Femur (tissue), 1 donor: ENCODE data around the gene MAP1S.

ENCODE experiments used
- DNase-seq: peaks from one replicate; pipeline ENCODE4 v3.0.0-alpha.2; 2017

Gene MAP1S

GRCh38 chr19:17741456-17741855 lies 22.2 kb downstream of the MAP1S start:
- DNase-seq, result no peak

- DNase-seq, result no peak
Observed at GRCh38 chr19:17743874-17744580, 24.7 kb downstream of the MAP1S start.

- DNase-seq, result peak; percentile 94
Observed at GRCh38 chr19:17747205-17748098, 28.2 kb downstream of the MAP1S start.

- no peak for DNase-seq
Observed at GRCh38 chr19:17748884-17749638, 29.8 kb downstream of the MAP1S start.

GRCh38 chr19:17749912-17750317 lies 30.6 kb downstream of the MAP1S start:
- DNase-seq, result no peak

- peak; percentile 55 for DNase-seq
Observed at GRCh38 chr19:17751103-17751911, 32.0 kb downstream of the MAP1S start, which contains the start of gene FCHO1. TSS of gene FCHO1 (plus strand) at chr19:17751477. CDS start at chr19:17755165, 3,688 bp downstream.

GRCh38 chr19:17751912-17752273 lies 32.6 kb downstream of the MAP1S start:
- no peak for DNase-seq

GRCh38 chr19:17752865-17753639 lies 33.8 kb downstream of the MAP1S start:
- DNase-seq, result no peak

- no peak for DNase-seq
Observed at GRCh38 chr19:17753976-17754375, 34.7 kb downstream of the MAP1S start.

- no peak for DNase-seq
Observed at GRCh38 chr19:17754634-17755442, 35.6 kb downstream of the MAP1S start.

- no peak for DNase-seq
Observed at GRCh38 chr19:17755443-17755890, 36.2 kb downstream of the MAP1S start.

GRCh38 chr19:17755977-17756670 lies 36.8 kb downstream of the MAP1S start:
- DNase-seq, result peak; percentile 52

- DNase-seq, result peak; percentile 77
Observed at GRCh38 chr19:17757125-17757524, 37.8 kb downstream of the MAP1S start.

GRCh38 chr19:17758515-17758914 lies 39.2 kb downstream of the MAP1S start:
- no peak for DNase-seq

- no peak for DNase-seq
Observed at GRCh38 chr19:17761148-17761547, 41.9 kb downstream of the MAP1S start.

- DNase-seq, result peak; percentile 47
Observed at GRCh38 chr19:17762505-17763229, 43.4 kb downstream of the MAP1S start.

- no peak for DNase-seq
Observed at GRCh38 chr19:17764348-17764747, 45.1 kb downstream of the MAP1S start.

- DNase-seq, result peak; percentile 52
Observed at GRCh38 chr19:17765069-17765618, 45.9 kb downstream of the MAP1S start.
